ENCODE results near the gene BIRC6.
"Not testable (repeated sequence)": the region's sequence is repeated elsewhere in the genome, so short reads cannot be mapped to it uniquely, and the experiment has no call there.

Gene BIRC6, protein sequence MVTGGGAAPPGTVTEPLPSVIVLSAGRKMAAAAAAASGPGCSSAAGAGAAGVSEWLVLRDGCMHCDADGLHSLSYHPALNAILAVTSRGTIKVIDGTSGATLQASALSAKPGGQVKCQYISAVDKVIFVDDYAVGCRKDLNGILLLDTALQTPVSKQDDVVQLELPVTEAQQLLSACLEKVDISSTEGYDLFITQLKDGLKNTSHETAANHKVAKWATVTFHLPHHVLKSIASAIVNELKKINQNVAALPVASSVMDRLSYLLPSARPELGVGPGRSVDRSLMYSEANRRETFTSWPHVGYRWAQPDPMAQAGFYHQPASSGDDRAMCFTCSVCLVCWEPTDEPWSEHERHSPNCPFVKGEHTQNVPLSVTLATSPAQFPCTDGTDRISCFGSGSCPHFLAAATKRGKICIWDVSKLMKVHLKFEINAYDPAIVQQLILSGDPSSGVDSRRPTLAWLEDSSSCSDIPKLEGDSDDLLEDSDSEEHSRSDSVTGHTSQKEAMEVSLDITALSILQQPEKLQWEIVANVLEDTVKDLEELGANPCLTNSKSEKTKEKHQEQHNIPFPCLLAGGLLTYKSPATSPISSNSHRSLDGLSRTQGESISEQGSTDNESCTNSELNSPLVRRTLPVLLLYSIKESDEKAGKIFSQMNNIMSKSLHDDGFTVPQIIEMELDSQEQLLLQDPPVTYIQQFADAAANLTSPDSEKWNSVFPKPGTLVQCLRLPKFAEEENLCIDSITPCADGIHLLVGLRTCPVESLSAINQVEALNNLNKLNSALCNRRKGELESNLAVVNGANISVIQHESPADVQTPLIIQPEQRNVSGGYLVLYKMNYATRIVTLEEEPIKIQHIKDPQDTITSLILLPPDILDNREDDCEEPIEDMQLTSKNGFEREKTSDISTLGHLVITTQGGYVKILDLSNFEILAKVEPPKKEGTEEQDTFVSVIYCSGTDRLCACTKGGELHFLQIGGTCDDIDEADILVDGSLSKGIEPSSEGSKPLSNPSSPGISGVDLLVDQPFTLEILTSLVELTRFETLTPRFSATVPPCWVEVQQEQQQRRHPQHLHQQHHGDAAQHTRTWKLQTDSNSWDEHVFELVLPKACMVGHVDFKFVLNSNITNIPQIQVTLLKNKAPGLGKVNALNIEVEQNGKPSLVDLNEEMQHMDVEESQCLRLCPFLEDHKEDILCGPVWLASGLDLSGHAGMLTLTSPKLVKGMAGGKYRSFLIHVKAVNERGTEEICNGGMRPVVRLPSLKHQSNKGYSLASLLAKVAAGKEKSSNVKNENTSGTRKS (N-terminal part only)

GRCh38 chr2:32356681-32357317 is at the start of gene BIRC6:
BIRC6 (plus strand) TSS chr2:32357023; CDS start chr2:32357162, 139 bp downstream.
- peak; percentile 99 for DNase-seq (ENCODE audit: low spot score)

DNA sequence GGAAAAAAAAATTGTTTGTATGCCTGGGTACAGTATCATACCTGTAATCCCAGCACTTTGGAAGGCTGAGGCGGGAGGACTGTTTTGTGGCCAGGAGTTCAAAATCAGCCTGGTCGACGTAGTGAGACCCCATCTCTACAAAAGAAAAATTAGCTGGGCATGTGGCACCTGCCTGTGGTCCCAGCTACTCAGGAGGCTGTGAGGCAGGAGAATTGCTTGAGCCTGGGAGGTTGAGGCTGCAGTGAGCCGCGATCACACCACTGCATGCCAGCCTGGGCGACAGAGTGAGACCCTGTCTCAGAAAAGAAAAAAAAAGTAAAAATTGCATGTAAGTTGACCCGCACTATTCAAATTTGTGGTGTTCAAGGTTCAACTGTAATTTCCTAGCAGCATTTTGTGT is 46.2 kb upstream of the BIRC6 start:
- DNase-seq (ENCODE audit: low spot score) = no peak

DNA sequence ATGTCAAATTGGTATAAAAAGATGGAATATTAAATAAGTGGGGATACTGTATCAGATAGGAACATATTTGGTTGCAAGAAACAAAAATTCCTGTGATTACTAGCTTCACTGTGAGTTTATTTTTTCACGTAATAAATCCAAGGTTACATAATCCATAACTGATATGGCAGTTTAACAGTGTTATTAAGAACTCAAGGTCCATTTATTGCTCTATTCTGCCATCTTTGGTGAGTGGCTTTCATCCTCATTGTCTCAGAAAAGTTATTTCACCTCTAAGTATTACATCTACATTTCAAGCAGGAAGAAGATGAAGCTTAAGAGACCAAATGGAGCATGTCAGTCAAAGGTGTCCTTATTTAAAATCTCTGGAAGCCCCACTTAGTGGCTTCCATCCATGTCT is 41.9 kb upstream of the BIRC6 start:
- DNase-seq (ENCODE audit: low spot score) = no peak

GRCh38 chr2:32328679-32329078 is 28.1 kb upstream of the BIRC6 start:
- DNase-seq (ENCODE audit: low spot score) = not testable (repeated sequence)

- DNase-seq (ENCODE audit: low spot score) = not testable (repeated sequence)
Measured at GRCh38 chr2:32329180-32329980, 27.4 kb upstream of the BIRC6 start.

DNA sequence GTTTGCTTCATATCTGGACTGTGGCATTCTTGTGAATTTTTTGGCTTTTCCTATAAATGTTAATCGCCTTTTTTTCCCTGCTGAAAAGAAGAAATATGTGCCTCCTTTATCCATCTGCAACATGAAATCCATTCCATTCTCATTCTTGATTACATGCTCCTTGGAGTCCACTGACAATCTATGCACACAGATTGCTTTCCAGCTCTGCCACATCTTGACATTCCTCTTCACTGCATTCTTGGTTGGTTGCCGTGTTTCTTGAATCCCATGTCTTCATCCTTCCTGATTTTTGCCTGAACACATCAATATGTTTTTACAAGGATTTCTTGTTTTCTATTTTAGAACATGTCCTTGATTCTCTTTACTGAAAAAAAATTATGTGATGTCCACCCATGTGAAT is 26.7 kb upstream of the BIRC6 start:
- peak; percentile 37 for DNase-seq (ENCODE audit: low spot score)

GRCh38 chr2:32342801-32343200 is 14.0 kb upstream of the BIRC6 start:
- no peak for DNase-seq (ENCODE audit: low spot score)

DNA sequence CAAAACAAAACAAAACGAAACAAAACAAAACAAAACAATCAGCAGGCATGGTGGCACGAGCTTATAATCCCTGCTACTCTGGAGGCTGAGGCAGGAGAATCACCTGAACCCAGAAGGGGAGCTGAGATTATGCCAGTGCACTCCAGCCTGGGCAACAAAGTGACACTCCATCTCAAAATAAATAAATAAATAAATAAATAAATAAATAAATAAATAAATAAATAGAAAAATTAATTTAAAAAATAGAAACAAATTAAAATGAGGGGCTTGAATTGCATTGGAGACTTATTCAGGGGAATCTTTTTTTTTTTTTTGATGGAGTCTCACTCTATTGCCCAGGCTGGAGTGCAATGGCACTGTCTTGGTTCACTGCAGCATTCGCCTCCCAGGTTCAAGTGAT is 6.0 kb upstream of the BIRC6 start:
- not testable (repeated sequence) for DNase-seq (ENCODE audit: low spot score)

DNA sequence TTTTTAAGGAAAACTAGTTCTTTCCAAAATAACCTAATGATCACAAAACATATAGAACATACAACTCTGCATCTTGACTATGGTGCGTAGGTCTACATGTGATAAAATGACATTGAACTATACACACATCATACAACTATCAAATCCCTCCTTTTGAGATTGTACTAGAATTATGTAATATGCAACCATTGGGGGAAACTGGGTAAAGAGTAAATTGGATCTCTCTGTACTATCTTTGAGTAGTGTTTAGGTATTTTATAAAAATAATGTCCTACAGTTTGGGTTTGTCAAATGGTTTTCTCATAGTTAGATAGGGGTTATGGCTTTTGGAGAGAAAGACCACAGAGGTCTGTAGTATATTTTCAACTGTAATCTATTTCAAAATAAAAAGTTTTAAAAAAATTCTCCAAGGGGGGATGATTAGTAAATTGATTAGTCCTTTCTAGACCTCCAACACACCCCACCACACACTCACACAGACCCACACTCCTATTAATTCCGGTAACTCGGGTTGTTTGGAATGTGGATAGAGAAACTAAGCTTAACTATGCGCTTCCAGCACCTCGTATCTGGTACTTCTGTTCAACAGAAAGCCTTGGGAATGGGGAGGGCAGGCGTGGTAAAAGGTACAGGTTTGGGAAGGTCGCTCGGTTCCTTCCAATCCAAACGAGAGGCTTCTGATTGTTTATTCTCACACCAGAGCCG is 695 bp upstream of the BIRC6 start:
- DNase-seq (ENCODE audit: low spot score) = no peak

- DNase-seq (ENCODE audit: low spot score) = peak; percentile 20
Measured at GRCh38 chr2:32357318-32358110, 691 bp downstream of the BIRC6 start.

DNA sequence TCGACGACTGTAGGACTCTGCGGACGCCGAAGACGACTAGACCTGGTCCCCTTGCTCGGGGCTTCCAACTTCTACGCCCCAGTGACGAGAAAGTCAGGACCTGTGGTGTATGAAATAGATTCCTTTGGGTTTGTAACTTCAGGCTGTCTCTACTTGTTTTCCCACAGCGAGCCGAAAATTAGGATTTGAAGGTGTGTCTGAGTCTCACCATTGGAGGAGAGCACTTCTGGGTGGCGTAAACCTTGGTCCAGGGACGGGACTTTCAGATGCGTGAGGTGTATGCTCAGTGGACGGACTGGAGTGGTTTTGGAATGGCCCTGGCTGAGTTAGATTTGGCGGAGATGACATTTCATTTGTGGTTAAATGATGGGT is 1.3 kb downstream of the BIRC6 start:
- DNase-seq (ENCODE audit: low spot score) = peak; percentile 5

- peak; percentile 17 for DNase-seq (ENCODE audit: low spot score)
Measured at GRCh38 chr2:32360416-32360815, 3.6 kb downstream of the BIRC6 start.

- DNase-seq (ENCODE audit: low spot score) = not testable (repeated sequence)
Measured at GRCh38 chr2:32362997-32363396, 6.2 kb downstream of the BIRC6 start.

DNA sequence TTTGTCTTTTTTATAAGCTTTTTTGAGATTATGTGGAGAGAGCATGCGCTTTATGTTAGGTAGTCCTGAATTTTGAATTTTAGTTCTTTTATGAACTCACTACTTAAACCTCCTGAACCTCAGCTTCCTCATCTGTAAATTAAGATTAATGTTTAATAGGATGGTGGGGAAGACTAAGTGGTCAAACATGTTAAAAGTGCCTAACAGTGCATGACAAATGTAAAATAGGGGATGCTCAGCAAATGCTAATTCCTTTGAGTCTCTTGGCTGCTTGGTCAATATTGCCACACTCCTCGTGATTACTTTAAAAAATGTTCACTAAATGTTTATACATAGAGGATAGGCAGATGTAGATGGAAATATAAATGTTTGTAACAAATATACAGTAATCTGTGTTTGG is 6.8 kb downstream of the BIRC6 start:
- DNase-seq (ENCODE audit: low spot score) = no peak

DNA sequence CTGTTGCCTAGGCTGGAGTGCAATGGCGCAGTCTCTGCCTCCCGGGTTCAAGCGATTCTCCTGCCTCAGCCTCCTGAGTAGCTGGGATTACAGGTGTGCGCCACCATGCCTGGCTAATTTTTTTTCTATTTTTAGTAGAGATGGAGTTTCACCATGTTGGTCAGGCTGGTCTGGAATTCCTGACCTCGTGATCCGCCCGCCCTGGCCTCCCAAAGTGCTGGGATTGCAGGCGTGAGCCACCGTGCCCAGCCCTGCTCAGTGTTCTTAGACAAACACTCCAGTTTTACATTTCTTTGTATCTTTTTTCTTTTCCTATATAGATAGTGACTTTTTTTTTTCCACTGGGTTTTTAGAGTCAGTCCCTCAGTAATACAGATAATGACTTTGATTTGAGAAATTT is 7.5 kb downstream of the BIRC6 start:
- not testable (repeated sequence) for DNase-seq (ENCODE audit: low spot score)

DNA sequence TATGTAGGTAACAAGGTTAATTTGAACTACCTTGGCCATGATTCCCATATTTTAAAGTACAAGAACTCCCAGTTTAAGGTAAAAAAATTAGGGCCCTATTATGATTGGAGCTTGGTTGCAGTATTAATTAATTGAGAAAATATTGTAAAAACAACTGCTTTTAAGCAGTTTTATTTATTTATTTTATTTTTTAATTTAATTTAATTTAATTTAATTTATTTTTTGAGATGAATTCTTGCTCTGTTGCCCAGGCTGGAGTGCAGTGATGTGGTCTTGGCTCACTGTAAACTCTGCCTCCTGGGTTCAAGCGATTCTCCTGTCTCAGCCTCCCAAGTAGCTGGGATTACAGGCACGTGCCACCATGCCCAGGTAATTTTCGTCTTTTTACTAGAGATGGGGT is 8.9 kb downstream of the BIRC6 start:
- DNase-seq (ENCODE audit: low spot score) = not testable (repeated sequence)

GRCh38 chr2:32366595-32366994 is 9.8 kb downstream of the BIRC6 start:
- no peak for DNase-seq (ENCODE audit: low spot score)

GRCh38 chr2:32369222-32369621 is 12.4 kb downstream of the BIRC6 start:
- no peak for DNase-seq (ENCODE audit: low spot score)

- DNase-seq (ENCODE audit: low spot score) = not testable (repeated sequence)
Measured at GRCh38 chr2:32370942-32371341, 14.1 kb downstream of the BIRC6 start.
